H1 (cell line): ENCODE results near the gene GPR17. TPM values are rescaled to one million over a fixed set of nuclear protein-coding genes. Genes with fewer than 3 reads are reported as not detected.

ENCODE experiments used
- ATF2 ChIP-seq: IDR thresholded peaks from 2 replicates; pipeline ENCODE4 v1.6.1; 2012; ENCODE audit warnings: low read length, inconsistent platforms
- CREB1 ChIP-seq: IDR thresholded peaks from 2 replicates; pipeline ENCODE4 v1.6.1; 2012; ENCODE audit warnings: inconsistent platforms
- EGR1 ChIP-seq: IDR thresholded peaks from 2 replicates; pipeline ENCODE4 v1.6.1; 2011; ENCODE audit warnings: low read depth, low read length, borderline replicate concordance
- POLR2A ChIP-seq, 2 experiments: IDR thresholded peaks; 1 replicate in 1 of 2; 2 replicates in 1 of 2; pipeline ENCODE4 v1.6.1; 2011; ENCODE audit warnings: low read depth in 2 of 2, low read length in 2 of 2, mild to moderate bottlenecking in 2 of 2; ENCODE audit errors: control extremely low read depth in 1 of 2
- USF2 ChIP-seq: IDR thresholded peaks from 2 replicates; pipeline ENCODE4 v1.6.1; 2011; ENCODE audit warnings: low read length, improper control_type of control experiment
- polyA plus RNA-seq, 7 experiments: library from polyadenylated mRNA; depleted of rRNA in 3 of 7; stranded (reverse) in 5 of 7; unstranded in 2 of 7; fragments of >200 nt in 5 of 7; fragments of 200-250 nt in 2 of 7; gene quantifications; 1 replicate in 5 of 7; 2 replicates in 1 of 7; 4 replicates in 1 of 7; pipeline versions ENCODE4 v1.2.1 to v1.2.3, GENCODE V29; 2011 to 2013; ENCODE audit warnings: missing spikeins in 2 of 7, mixed read lengths in 2 of 7
- total RNA-seq: library from RNA; stranded (reverse); fragmentation: NEBNext Ultra II Directional; extraction: Animal tissue kit (Norgen Biotek cat#: 25700); gene quantifications from 2 replicates; pipeline ENCODE4 v1.2.1, GENCODE V29; 2021
- TF ChIP-seq, protein P1 (sequence below): fragments of 300-600 bp; sonication (generic); IDR thresholded peaks from 2 replicates; pipeline ENCODE4 v1.7.1; 2012; ENCODE audit warnings: low read length, moderate library complexity, mild to moderate bottlenecking, inconsistent platforms; ENCODE audit not compliant: insufficient replicate concordance

The GPR17 gene
- total and polyA plus RNA-seq, 2 of the 8 experiments (the other 6 are each of a cell fraction or from before 2014, with no cell fraction given), result 0.03 TPM; not detected in 1

- TF ChIP-seq CREB1 (no peak), ATF2 (no peak), POLR2A (IDR thresholded peaks at IDR 0.05; ENCODE audit: control extremely low read depth in 1 of 2, low read depth in 2 of 2, low read length in 2 of 2) (no peak), USF2 (no peak), EGR1 (no peak)
- TF ChIP-seq, protein P1, sequence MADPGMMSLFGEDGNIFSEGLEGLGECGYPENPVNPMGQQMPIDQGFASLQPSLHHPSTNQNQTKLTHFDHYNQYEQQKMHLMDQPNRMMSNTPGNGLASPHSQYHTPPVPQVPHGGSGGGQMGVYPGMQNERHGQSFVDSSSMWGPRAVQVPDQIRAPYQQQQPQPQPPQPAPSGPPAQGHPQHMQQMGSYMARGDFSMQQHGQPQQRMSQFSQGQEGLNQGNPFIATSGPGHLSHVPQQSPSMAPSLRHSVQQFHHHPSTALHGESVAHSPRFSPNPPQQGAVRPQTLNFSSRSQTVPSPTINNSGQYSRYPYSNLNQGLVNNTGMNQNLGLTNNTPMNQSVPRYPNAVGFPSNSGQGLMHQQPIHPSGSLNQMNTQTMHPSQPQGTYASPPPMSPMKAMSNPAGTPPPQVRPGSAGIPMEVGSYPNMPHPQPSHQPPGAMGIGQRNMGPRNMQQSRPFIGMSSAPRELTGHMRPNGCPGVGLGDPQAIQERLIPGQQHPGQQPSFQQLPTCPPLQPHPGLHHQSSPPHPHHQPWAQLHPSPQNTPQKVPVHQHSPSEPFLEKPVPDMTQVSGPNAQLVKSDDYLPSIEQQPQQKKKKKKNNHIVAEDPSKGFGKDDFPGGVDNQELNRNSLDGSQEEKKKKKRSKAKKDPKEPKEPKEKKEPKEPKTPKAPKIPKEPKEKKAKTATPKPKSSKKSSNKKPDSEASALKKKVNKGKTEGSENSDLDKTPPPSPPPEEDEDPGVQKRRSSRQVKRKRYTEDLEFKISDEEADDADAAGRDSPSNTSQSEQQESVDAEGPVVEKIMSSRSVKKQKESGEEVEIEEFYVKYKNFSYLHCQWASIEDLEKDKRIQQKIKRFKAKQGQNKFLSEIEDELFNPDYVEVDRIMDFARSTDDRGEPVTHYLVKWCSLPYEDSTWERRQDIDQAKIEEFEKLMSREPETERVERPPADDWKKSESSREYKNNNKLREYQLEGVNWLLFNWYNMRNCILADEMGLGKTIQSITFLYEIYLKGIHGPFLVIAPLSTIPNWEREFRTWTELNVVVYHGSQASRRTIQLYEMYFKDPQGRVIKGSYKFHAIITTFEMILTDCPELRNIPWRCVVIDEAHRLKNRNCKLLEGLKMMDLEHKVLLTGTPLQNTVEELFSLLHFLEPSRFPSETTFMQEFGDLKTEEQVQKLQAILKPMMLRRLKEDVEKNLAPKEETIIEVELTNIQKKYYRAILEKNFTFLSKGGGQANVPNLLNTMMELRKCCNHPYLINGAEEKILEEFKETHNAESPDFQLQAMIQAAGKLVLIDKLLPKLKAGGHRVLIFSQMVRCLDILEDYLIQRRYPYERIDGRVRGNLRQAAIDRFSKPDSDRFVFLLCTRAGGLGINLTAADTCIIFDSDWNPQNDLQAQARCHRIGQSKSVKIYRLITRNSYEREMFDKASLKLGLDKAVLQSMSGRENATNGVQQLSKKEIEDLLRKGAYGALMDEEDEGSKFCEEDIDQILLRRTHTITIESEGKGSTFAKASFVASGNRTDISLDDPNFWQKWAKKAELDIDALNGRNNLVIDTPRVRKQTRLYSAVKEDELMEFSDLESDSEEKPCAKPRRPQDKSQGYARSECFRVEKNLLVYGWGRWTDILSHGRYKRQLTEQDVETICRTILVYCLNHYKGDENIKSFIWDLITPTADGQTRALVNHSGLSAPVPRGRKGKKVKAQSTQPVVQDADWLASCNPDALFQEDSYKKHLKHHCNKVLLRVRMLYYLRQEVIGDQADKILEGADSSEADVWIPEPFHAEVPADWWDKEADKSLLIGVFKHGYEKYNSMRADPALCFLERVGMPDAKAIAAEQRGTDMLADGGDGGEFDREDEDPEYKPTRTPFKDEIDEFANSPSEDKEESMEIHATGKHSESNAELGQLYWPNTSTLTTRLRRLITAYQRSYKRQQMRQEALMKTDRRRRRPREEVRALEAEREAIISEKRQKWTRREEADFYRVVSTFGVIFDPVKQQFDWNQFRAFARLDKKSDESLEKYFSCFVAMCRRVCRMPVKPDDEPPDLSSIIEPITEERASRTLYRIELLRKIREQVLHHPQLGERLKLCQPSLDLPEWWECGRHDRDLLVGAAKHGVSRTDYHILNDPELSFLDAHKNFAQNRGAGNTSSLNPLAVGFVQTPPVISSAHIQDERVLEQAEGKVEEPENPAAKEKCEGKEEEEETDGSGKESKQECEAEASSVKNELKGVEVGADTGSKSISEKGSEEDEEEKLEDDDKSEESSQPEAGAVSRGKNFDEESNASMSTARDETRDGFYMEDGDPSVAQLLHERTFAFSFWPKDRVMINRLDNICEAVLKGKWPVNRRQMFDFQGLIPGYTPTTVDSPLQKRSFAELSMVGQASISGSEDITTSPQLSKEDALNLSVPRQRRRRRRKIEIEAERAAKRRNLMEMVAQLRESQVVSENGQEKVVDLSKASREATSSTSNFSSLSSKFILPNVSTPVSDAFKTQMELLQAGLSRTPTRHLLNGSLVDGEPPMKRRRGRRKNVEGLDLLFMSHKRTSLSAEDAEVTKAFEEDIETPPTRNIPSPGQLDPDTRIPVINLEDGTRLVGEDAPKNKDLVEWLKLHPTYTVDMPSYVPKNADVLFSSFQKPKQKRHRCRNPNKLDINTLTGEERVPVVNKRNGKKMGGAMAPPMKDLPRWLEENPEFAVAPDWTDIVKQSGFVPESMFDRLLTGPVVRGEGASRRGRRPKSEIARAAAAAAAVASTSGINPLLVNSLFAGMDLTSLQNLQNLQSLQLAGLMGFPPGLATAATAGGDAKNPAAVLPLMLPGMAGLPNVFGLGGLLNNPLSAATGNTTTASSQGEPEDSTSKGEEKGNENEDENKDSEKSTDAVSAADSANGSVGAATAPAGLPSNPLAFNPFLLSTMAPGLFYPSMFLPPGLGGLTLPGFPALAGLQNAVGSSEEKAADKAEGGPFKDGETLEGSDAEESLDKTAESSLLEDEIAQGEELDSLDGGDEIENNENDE, result no peak
Observed at GRCh38 chr2:127645395-127646291, at the start of gene GPR17 (continued).
